Urinary bladder (tissue), 4 donors: ENCODE results near the gene PTGES. TPM values are rescaled to one million over a fixed set of nuclear protein-coding genes. Genes with fewer than 3 reads are reported as not detected.
"Not testable (repeated sequence)": the region's sequence is repeated elsewhere in the genome, so short reads cannot be mapped to it uniquely, and the experiment has no call there.

Source experiments
- DNase-seq: peaks from one replicate; pipeline ENCODE4 v3.0.0-alpha.2; 2015; ENCODE audit errors: extremely low spot score
- H3K27ac ChIP-seq: one replicate; pipeline ENCODE4 v1.5.1; 2013; ENCODE audit warnings: low read depth, mild to moderate bottlenecking, moderate library complexity
- H3K36me3 ChIP-seq: one replicate; pipeline ENCODE4 v1.6.1; 2013; ENCODE audit warnings: mild to moderate bottlenecking, moderate library complexity; ENCODE audit not compliant: insufficient read depth
- H3K4me1 ChIP-seq: one replicate; pipeline ENCODE4 v1.6.1; 2013; ENCODE audit warnings: mild to moderate bottlenecking, moderate library complexity; ENCODE audit not compliant: insufficient read depth
- H3K4me3 ChIP-seq: one replicate; pipeline ENCODE4 v1.5.1; 2013; ENCODE audit warnings: low read depth, low read length
- WGBS: extraction: QIAGEN DNeasy Blood & Tissue Kit; methylation state at CpG from one replicate; pipeline ENCODE4 v1.1.7; 2013; 5-methylcytosine and 5-hydroxymethylcytosine counted together
- polyA plus RNA-seq: library from polyadenylated mRNA; stranded (reverse); fragments of 200-250 nt; gene quantifications from one replicate; pipeline ENCODE4 v1.2.3, GENCODE V29; 2013
- total RNA-seq: library from RNA; depleted of rRNA; stranded (reverse); fragments of >200 nt; gene quantifications from one replicate; pipeline ENCODE4 v1.2.3, GENCODE V29; 2014
- donor health status: healthy with polysubstance abuse.
- donor health status: healthy.

The PTGES gene
- 18.0 TPM for total RNA-seq
- polyA plus RNA-seq, result 26.8 TPM

DNA sequence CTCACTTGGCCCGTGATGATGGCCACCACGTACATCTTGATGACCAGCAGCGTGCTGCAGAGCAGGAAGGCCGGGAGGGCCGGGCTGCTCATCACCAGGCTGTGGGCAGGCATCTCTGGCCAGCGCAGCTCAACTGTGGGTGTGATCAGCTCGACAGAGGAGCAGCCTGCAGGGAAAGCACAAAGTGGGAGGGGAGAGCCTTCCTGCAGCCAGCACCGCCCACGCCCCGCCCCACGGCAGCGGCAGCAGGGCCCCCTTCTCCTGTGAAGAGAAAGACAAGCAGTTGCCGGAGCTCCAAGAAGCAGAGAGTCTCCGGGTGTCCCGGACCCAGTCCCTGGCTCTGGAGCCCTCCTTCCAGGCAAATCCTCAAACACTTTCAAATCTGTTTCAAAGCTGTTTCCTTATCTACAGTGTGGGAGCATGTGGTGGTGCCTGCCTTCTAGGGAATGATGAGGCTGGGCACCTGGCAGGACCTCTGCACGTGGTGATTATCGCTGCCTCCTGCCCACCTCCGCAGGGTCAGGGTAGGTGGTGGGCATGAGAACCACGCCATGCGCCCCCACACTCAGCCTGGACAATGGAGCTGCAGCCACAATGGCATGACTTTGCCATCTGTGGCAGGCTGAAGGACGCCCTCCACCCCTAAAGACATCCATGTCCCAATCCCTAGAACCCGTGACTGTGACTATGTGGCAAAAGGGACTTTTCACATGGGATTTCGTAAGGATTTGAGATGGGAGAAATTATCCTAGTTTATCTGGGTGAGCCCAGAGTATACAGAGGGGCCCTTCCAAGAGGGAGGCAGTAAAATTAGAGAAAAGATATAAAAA, at the start of gene PTGES:
PTGES (minus strand) TSS at position 143 of the 830 bp plus-strand sequence; CDS start at position 113, 30 bp downstream.
- H3K27ac ChIP-seq, result peak within 1 kb of the TSS; percentile 72
- H3K4me3 ChIP-seq, result peak within 1 kb of the TSS; percentile 43
- WGBS, result 16% methylated on average over 23 of the region's 23 CpGs
- no peaks in the 10 kb centered on the region for H3K36me3 ChIP-seq
- no peaks in the 10 kb centered on the region for H3K4me1 ChIP-seq
- DNase-seq, result peak; percentile 61

GRCh38 chr9:129801504-129801903, 48.7 kb upstream of the PTGES start:
- Histone ChIP-seq H3K36me3 (no peaks in the 10 kb centered on the region), H3K4me3 (no peak overlapping the region), H3K4me1 (no peaks in the 10 kb centered on the region), H3K27ac (no peak overlapping the region)
- DNase-seq, result no peak
- WGBS, result 80% methylated on average over 17 of the region's 17 CpGs

DNA sequence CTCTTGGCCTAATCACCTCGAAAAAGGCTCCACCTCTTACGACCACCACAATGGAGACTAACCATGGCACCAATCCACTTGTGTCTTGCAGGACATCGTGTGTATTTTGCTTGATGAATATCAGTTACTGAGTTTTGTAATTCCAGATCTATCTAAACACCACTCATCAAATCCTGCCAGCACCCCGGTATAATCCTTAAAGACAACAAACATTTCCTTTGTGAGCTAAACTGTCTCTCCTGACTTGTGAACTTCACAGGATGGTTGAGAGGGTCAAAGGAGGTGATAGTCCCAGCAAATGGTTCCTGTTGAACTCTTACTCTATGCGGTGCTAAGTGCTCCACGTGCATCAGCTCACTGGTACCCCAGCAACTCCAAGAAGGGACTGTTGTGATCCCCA, 46.1 kb upstream of the PTGES start:
- WGBS, result 54% methylated on average over 6 of the region's 6 CpGs
- no peaks in the 10 kb centered on the region for H3K4me1 ChIP-seq
- no peak overlapping the region for H3K27ac ChIP-seq
- no peak overlapping the region for H3K4me3 ChIP-seq
- no peak for DNase-seq
- no peaks in the 10 kb centered on the region for H3K36me3 ChIP-seq

GRCh38 chr9:129796029-129796428, 43.2 kb upstream of the PTGES start:
- not testable (repeated sequence) for DNase-seq, H3K4me1 ChIP-seq, H3K27ac ChIP-seq, H3K4me3 ChIP-seq, H3K36me3 ChIP-seq
- 83% methylated on average over 2 of the region's 2 CpGs for WGBS

GRCh38 chr9:129794549-129794948, 41.7 kb upstream of the PTGES start:
- DNase-seq, result no peak
- Histone ChIP-seq H3K27ac (no peak overlapping the region), H3K4me1 (no peaks in the 10 kb centered on the region), H3K4me3 (no peak overlapping the region), H3K36me3 (no peaks in the 10 kb centered on the region)
- whole genome bisulfite sequencing, result 78% methylated on average over 8 of the region's 8 CpGs

GRCh38 chr9:129786481-129786880, 33.6 kb upstream of the PTGES start:
- H3K4me3 ChIP-seq, result no peak overlapping the region
- DNase-seq, result no peak
- no peak overlapping the region for H3K27ac ChIP-seq
- no peaks in the 10 kb centered on the region for H3K36me3 ChIP-seq
- H3K4me1 ChIP-seq, result no peaks in the 10 kb centered on the region
- 81% methylated on average over 10 of the region's 10 CpGs for WGBS

DNA sequence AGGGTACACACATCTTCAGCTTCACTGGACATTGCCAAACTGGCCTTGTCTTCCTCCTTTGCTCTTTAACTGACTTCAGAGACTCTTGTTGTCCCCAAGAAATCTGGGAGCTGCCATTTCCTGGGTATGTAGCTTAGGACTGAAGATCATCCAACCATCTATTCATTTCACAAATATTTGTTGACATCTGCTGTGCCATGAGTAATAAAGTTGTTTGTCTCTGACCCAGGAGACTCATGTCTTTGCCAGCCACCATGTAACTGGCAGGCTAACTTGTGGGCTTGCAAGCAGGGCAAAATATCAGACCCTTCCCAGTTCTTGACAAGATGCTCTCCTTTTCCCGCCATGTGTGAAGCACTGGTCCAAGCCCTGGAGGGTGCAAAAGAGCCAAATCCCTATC, 33.0 kb upstream of the PTGES start:
- Histone ChIP-seq H3K4me3 (no peak overlapping the region), H3K36me3 (no peaks in the 10 kb centered on the region), H3K27ac (no peak overlapping the region), H3K4me1 (no peaks in the 10 kb centered on the region)
- 88% methylated on average over 1 of the region's 1 CpG for WGBS
- DNase-seq, result no peak

- H3K27ac ChIP-seq, H3K4me1 ChIP-seq, H3K4me3 ChIP-seq, DNase-seq, H3K36me3 ChIP-seq: not testable (repeated sequence)
- WGBS, result 78% methylated on average over 11 of the region's 11 CpGs
Observed at GRCh38 chr9:129784970-129785369, 32.1 kb upstream of the PTGES start.

GRCh38 chr9:129783516-129784361, 30.9 kb upstream of the PTGES start:
- WGBS, result 34% methylated on average over 14 of the region's 14 CpGs
- H3K36me3 ChIP-seq, result no peaks in the 10 kb centered on the region
- no peak overlapping the region for H3K27ac ChIP-seq
- peak; percentile 55 for DNase-seq
- H3K4me3 ChIP-seq, result no peak overlapping the region
- H3K4me1 ChIP-seq, result no peaks in the 10 kb centered on the region

DNA sequence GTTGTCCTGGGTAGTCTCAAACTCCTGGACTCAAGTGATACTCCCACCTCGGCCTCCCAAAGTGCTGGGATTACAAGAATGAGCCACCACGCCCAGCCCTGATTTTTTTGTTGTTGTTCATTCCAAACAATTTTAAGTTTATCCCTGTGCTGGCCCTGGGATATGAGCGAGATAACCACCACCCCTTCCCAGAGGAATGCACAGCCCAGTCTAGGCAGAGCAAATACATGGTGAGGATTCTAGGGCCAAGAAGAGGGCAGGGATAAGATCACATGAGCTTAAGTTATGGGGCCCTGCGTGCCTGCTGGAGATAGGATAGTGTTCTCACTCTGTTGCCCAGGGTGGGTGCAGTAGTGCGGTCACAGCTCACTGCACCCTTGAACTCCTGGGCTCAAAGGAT, 29.1 kb upstream of the PTGES start:
- WGBS, result 50% methylated on average over 5 of the region's 5 CpGs
- H3K4me1 ChIP-seq, result peaks cover 3% of the 10 kb centered on the region
- DNase-seq, result no peak
- no peak overlapping the region for H3K27ac ChIP-seq
- no peaks in the 10 kb centered on the region for H3K36me3 ChIP-seq
- no peak overlapping the region for H3K4me3 ChIP-seq

- Histone ChIP-seq H3K27ac (no peak overlapping the region), H3K36me3 (no peaks in the 10 kb centered on the region), H3K4me1 (peaks cover 3% of the 10 kb centered on the region), H3K4me3 (no peak overlapping the region)
- no peak for DNase-seq
- WGBS, result 87% methylated on average over 8 of the region's 8 CpGs
Observed at GRCh38 chr9:129781131-129781530, 28.3 kb upstream of the PTGES start.

DNA sequence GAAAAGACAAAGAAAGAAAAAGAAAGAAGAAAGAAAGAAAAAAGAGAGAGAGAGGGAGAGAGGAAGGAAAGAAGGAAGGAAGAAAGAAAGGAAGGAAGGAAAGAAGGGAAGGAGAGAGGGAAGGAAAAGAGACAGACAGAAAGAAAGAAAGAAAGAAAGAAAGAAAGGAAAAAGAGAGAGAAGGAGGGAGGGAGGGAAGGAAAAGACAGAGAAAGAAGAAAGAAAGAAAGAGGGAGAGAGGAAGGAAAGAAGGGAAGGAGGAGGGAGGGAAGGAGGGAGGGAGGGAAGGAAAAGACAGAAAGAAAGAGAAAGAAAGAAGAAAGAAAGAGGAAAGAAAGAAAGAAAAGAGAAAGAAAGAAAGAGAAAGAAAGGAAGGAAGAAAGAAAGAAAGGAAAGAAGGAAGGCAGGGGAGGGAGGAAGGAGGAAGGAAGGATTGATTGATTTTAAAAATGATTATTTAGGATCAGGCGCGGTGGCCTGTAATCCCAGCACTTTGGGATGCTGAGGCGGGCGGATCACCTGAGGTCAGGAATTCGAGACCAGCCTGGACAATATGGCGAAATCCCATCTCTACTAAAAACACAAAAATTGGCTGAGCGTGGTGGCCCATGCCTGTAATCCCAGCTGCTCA, 26.8 kb upstream of the PTGES start:
- Histone ChIP-seq H3K4me1 (peaks cover 3% of the 10 kb centered on the region), H3K36me3 (no peaks in the 10 kb centered on the region), H3K4me3 (no peak overlapping the region), H3K27ac (no peak overlapping the region)
- DNase-seq, result no peak
- WGBS, result 99% methylated on average over 7 of the region's 7 CpGs

DNA sequence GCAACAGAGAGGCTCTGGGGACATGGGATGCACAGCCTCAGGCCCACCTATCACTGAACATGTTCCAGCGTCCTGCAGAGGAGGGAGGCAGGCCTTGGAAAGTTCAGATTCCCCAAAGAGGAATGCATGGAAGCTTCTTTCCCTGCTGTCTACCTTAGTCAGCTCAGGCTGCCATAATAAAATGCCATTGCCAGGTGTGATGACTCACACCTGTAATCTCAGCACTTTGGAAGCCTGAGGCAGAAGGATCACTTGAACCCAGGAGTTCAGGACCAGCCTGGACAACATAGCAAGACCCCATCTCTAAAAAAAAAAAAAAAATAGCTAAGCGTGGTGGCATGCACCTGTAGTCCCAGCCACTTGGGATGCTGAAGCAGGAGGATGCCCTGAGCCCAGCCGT, 25.6 kb upstream of the PTGES start:
- H3K36me3 ChIP-seq, result no peaks in the 10 kb centered on the region
- no peak overlapping the region for H3K27ac ChIP-seq
- H3K4me3 ChIP-seq, result no peak overlapping the region
- peaks cover 3% of the 10 kb centered on the region for H3K4me1 ChIP-seq
- no peak for DNase-seq
- 90% methylated on average over 3 of the region's 3 CpGs for WGBS
